ENCODE results near the gene STAT5A.

DNA sequence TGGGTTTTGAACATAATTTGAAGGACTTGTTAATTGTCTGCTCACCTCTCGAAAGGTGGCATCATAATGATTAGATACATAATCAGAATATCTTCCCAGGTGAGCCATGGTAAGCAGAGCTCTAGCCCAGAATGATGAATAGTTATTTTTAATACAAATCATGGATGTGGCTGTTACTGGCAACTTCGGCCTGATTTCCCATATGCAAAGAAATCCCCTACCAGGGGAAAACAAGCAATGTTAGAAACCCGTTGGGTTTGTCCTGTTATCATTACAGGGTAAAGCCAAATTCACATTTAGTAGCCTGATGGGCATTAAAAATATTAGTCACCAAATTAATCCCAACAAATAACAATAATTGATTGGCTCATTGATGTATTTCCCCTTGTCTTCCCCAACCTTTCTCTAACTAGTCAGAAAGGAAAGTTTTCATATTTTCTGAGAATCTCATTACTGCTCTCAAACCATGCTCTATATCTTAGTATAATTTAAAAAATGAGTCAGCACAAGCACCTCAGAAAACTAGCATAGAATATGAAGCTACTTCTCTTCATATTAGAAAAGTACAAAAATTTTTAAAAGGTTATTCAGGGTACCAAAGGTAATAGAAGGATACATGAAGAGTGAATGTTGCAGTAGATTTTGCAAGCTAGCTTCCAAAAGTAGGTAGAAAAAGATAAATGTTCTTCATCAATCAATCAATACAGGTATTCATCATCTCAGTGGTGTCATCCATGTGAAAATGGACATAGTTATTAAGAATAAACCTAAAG lies 17.1 kb upstream of the STAT5A start:
- TF ChIP-seq, protein P1, sequence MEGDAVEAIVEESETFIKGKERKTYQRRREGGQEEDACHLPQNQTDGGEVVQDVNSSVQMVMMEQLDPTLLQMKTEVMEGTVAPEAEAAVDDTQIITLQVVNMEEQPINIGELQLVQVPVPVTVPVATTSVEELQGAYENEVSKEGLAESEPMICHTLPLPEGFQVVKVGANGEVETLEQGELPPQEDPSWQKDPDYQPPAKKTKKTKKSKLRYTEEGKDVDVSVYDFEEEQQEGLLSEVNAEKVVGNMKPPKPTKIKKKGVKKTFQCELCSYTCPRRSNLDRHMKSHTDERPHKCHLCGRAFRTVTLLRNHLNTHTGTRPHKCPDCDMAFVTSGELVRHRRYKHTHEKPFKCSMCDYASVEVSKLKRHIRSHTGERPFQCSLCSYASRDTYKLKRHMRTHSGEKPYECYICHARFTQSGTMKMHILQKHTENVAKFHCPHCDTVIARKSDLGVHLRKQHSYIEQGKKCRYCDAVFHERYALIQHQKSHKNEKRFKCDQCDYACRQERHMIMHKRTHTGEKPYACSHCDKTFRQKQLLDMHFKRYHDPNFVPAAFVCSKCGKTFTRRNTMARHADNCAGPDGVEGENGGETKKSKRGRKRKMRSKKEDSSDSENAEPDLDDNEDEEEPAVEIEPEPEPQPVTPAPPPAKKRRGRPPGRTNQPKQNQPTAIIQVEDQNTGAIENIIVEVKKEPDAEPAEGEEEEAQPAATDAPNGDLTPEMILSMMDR (IDR thresholded peaks at IDR 0.05): no peak
- TF ChIP-seq, protein P2, sequence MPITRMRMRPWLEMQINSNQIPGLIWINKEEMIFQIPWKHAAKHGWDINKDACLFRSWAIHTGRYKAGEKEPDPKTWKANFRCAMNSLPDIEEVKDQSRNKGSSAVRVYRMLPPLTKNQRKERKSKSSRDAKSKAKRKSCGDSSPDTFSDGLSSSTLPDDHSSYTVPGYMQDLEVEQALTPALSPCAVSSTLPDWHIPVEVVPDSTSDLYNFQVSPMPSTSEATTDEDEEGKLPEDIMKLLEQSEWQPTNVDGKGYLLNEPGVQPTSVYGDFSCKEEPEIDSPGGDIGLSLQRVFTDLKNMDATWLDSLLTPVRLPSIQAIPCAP (CRISPR knock-in tag; IDR thresholded peaks at IDR 0.05): no peak
- TF ChIP-seq ZNF232 (CRISPR knock-in tag; IDR thresholded peaks at IDR 0.05) (no peak), IRF2 (CRISPR knock-in tag; IDR thresholded peaks at IDR 0.05; ENCODE audit: borderline replicate concordance, low read depth) (no peak), NR2C2 (CRISPR knock-in tag; IDR thresholded peaks at IDR 0.05) (no peak), ESRRA (CRISPR knock-in tag; IDR thresholded peaks at IDR 0.05; ENCODE audit: borderline replicate concordance) (no peak)
- TF ChIP-seq, protein P3, sequence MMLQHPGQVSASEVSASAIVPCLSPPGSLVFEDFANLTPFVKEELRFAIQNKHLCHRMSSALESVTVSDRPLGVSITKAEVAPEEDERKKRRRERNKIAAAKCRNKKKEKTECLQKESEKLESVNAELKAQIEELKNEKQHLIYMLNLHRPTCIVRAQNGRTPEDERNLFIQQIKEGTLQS (CRISPR knock-in tag; conservative IDR thresholded peaks at IDR 0.05): no peak

Measured in WTC11 (cell line).